CD4-positive, alpha-beta T cell treated with Interleukin-6 at 100 ng/mL for 8 hours (primary cell): Measurements from ENCODE around the gene FHIP1B.

Source experiments
- DNase-seq: peaks from one replicate; pipeline ENCODE4 v3.0.0-alpha.2; 2020; ENCODE audit warnings: mixed read lengths, low spot score

The FHIP1B gene

DNA sequence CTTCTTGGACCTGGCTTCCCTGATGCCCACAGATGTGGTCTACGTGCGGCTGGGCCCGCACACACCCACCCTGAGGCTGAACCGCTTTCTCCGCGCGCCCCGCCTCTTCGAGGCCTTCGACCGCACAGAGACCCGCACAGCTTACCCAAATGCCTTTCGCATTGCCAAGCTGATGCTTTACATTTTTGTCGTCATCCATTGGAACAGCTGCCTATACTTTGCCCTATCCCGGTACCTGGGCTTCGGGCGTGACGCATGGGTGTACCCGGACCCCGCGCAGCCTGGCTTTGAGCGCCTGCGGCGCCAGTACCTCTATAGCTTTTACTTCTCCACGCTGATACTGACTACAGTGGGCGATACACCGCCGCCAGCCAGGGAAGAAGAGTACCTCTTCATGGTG lies 5.7 kb upstream of the FHIP1B start:
- no peak for DNase-seq

DNA sequence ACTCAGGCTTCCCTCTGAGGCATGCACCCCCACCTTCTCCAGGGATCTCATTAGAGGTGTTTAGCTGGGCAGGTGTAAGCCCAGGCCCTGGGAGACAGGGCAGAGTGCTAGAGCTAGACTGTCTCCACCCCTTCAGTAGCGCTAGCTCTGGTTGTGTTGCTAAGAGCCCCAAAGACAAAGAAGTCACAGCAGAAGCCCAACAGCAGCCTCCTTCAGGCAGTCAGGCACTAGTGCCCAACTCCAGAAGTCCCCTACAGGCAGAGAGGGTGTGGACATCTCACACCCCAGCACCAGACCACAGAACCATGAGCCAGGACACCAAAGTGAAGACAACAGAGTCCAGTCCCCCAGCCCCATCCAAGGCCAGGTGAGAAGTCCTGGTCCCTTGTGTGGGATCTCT lies 4.5 kb upstream of the FHIP1B start, which contains the start of gene CNGA4:
TSS of gene CNGA4 (plus strand) at position 188 of the 400 bp plus-strand sequence. CDS start at position 306, 118 bp downstream.
- DNase-seq: no peak

DNA sequence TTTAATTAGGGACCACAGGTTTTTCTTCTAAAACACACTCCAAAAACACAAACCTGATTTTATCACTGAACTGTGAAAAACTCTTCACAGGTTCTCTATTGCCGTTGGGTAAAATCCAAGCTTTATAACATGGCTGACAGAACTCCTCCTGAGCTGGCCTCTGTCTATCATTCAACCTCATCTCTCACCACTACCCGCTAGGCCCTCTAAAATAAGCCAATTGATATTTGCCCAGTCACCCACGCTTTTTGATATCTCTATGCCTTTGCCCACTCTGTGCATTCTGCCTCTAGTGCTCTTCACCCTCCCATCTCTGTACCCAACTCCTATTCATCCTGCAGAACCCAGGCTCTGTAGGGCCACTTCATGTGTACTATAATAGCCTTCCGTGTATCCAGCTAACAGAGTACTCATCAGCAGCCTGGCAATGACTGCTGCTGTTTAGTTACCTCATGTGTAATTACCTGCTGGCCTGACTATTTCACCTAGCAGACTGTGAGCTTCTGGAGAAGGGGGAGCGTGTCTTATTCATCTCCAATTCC lies 3.4 kb upstream of the FHIP1B start:
- DNase-seq: no peak

DNA sequence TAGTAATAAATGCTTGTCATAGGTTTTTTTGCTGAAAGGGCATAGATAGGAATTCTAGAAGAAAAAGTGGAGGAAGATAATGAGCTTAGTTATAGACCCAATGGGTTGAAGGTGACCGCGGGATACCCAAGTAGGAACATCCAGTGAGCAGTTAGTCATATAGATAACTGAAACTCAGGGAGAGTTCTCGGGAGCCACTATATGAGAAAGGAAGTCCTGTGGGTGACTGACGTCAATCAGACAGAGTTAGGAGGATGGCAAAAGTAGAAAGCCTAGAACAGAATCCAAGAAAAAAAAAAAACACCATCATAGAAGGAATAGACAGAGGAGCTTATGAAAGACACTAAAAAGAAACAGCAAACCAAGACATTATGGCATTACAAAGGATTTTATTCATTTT lies 2.8 kb upstream of the FHIP1B start:
- DNase-seq: no peak

DNA sequence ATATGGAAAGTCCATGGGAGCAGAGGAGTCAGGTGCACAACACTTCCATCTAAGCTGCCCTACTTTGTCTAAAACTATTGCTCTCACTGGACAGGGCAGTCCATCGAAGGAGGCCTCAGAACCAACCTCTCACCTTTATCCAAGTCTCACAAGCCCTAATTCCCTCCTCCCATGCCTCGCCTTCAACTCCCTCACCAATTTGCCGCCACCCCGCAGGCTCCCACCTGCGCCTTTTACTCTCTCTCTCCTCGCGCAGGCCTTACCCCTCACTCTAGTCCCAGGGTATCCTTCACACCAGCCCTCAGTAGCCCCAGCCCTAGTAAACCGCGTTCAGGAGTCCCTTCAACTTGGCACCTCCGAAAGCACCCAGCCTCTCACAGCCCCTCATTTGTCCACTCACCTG lies 451 bp downstream of the FHIP1B start:
- DNase-seq: no peak

DNA sequence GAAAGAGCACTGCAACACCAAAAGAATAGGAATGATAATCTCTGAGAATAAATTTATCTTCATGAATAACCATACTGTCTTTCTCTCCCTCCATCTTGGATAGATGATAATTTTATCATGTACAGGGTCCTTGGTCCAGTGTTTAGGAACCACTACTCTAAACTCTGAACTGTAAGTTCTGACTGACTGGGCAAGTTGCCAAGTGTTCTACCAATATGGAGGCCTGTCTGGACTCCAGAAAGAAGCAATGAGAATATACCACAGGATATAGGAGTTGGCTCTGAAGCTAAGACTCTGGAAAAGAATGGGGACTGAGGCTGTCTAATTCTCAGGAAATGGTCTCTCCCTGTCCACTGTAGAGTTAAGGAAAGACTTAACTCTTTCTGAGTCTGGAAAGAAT lies 1.5 kb downstream of the FHIP1B start:
- no peak for DNase-seq

DNA sequence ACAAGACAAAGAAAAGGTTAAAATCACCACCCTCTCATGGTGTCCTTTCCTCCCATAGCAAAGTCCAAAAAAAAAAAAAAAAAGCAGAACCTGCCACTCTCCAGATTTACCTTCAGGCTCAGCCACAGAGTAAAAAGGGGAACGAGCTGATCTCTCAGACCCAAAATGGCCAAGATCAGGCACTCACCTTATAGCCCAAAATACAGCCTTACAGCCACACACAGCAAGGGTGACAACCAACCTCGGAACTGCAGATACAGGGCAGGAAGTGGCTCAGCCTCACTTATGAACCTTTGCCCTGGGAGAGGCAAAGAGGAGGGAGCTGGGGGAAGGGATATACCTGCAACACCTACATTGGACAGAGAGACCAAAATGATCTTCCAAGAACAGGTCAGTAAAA lies 4.5 kb downstream of the FHIP1B start:
- peak; percentile 19 for DNase-seq

DNA sequence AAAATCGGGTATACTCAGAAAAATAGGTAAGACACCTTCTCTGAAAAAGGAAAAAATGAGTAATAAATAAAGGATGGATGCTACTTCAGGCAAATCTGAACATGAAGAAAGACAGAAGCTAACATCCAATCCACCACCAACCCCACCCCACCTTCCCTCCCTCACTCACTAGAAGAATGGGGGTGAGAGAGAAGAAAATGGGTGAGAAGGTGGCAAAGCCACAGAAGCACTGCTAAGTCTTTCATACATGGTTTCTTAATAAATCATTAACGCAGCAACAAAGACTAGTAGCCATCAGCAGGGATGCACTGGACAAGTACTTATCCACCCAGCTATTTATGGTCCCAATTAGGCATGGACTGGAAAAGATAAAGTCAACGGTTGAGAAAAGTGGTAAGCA lies 5.9 kb downstream of the FHIP1B start:
- DNase-seq: no peak

DNA sequence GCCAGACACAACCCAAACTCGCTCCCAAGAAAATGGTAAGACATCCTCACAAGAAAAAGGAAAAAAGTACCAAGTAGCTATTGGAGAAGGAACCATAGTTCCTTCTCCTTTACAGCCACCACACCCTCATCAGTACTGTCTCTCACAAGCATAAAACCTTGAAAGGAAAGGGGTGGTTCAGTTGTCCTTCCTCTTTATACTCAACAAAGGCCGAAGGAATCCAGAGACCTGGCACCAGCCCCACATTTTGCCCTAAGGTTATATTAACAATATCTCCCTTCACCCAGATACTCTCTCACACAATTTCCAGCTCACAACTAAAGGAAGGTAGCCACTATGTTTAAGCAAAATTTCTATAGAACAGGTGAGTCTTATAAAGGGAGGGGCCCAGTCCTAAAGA lies 8.5 kb downstream of the FHIP1B start:
- DNase-seq: no peak

DNA sequence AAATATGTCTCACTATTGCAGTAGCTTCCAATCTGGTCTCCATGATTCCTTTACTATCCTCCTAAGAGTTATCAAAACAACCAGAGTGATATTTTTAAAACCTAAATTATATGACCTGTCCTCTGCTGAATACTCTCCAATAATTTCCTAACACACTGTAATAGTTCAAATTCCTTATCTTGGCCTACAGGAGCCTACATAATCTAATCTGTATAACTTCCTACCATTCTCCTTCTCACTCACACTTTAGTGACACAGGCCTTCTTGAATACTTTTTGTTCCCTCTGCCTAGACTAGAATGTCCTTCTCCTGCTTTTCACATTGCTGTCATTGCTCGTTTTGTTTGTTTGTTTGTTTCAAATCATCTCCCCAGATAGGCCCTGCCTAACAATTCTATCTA lies 9.4 kb downstream of the FHIP1B start:
- no peak for DNase-seq

DNA sequence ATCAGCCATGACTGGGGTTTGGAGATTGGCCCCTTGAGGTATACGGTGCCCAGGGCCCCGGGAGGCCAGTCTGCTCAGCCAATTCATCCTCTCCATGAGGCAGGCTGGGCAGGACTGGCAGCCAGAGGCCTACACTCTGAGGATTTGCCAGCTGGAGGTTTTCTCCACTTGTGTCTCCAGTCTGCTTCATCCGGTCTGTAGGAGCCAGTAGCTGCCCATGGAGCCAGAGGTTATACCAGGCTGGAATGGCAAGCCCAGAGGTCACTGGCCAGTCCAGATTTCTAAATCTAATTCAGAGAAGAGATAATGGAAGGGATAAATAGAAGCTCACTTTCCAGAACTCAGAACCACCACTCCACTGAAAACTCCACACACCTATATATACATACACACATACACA lies 10.0 kb downstream of the FHIP1B start:
- DNase-seq: no peak

DNA sequence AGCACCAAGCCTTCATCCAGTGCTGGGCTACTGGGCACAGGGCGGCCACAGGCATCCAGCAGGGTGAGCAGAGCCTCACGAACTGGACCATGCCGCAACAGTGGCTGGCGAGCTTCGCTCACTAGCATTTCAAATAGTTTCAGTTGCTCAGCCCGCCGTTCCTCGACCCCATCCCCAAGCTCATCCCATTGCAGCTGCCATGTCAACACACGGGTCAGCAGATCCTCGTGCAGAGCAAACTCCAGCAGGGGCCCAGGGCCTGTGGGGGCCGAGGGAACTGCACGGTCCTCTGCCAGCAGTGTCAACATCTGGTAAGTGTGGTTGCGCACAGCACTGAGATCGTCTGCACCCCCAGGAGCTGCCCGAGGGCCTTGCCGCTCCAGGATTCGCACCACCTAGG lies 10.6 kb downstream of the FHIP1B start:
- no peak for DNase-seq

DNA sequence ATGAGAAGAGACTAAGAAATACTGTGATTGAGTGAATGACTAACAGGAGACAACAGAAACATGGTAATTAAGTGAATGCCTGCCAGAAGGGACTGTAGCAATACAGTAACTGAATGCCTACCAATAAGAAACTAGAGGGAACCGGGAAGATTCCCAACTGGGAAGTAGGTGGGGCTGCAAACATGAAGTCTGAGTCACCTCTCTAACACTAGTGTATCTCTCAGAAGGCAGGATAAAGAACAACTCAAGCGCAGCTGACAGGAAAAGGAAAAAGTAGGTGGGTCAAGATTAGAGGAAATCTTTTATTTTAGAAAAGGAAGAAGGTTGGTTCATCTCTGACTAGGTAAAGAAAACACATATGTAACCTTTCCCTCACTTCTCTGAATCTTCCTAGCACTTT lies 15.1 kb downstream of the FHIP1B start:
- DNase-seq: no peak

DNA sequence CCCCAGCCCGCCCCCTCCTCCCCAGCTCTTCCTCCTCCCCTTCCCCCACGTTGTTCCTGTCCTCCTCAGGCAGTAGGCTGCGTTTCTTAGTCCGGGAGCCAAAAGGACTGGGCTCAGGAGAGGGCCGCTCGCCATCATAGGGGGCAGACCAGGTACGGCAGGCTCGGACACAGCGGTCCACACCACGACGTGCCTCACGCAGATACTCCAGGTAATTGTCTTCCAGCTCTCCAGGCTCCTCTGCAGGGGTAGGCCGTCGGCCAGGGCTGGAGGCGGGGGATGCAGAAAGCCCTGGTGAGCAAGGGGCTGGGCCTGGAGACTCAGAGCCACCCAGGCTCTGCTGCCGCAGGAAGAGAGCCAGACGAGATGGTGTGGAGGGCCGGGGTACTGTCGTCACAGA lies 16.7 kb downstream of the FHIP1B start:
- no peak for DNase-seq

DNA sequence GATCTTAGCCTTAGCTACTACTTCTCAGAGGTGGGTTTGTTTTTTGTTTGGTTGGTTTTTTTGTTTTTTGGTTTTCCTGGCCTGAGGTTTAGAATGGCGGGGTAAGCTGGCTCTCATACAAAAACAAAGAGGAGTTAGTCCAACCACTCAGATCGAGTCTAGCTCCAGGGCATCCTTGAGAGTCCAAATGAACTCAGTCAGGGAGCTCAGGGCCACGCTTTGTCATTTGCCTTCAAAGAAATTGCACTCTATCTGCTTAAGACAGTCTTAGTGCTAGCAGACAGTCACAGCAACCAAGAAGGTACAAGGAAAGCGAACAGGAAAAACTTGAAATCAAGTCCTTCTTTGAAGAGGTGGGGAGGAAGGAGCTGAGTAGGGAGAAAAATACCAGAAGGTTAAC lies 17.9 kb downstream of the FHIP1B start:
- DNase-seq: no peak

DNA sequence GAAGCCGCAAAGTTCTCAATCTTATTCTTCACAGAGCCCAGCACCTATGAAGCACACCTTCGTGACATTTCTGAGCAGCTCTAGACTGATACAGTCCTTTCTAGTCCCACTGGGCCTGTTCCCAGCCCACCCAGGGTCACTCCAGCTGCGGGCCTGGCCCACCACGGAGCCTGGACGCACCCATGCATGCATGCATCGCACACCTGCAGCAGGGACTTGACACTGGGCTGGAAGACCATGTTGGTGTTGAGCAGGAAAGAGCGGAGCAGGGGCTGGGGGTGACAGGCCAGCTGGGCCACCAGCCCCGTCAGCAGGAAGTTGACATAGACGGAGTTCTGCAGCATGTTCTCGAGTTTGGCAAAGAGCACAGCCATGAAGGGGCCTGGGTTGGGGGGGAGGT lies 19.9 kb downstream of the FHIP1B start:
- no peak for DNase-seq

DNA sequence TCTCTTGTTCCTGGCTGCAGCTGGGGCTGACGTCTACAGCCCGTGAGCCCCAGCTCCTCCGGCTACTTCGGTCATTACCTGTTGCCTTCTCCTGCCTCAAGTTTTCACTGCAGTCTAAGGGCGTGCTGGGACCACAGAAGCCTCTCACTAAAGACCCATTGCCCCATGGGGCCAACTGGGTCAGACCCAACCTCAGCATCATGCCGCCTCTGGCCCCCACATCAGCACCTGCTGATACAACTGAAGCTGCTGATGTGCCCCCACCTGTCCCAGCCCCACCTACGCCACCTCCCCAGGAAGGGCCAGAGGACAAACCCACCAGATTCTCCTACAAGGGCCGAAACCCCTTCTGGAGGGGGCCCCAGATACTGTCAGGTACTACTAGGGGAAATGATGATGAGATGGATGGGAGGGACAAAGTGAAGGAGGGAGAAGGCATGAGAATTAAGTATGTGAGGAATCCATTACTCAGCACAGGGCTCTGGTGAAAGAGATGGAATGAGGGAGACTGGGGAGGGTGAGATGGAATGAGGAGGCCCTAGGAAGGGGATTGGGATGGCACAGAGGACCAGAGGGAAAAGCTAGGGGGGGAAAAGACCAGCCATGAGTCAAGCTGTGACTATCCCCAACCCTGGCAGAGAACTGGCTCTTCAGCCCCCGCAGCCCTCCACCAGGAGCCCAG lies 24.0 kb downstream of the FHIP1B start:
- DNase-seq: no peak

DNA sequence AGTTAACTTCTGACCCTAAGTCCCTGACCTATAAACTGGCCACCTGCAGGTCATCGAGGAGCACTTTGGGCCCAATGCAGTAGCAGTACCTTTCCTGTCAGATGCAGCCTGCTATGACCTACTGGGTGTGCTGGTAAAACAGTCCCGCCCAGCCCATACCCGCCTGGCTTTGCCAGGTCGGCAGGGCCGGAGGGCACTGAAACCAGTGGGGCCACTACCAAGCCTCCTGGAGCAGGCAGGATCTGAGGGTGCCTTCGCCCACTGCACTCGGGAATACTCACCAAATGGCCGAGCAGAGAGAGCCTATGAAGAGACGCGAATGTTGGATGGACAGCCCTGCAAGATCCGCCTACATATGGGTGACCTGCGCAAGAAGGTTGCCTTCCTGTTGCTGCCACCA lies 24.6 kb downstream of the FHIP1B start:
- no peak for DNase-seq

DNA sequence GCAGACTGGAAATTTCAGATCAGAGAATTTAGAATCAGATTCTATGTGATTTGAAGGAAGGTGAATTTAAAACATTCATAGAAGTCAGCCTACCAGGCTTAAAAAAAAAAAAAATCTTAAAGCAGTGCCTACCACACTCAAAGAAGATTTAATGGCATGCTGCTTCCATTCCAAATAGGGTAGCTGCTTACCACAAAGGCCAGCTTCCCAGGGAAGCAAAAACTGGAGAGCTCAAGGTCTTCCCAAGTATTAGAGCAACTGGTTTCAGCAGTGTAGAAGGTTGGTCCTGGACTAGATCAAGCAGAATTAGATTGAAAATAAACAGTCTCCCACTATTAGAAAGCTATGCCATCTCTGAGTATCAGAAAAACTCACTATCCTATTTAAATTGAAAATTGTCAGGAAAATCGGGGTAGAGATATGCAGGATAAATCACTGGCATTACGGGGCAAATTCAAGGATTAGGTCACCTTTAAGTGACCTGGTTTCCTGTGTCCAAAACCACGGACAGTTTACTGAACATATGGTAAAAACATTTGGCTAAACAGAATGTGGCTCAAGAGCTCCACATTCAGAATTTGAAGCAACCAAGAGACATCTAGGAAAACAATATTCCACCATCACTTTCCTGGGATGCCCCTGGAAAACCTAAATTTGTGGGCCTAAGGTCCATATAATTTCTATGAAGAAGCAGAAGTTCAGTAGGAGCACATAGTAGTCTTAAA lies 27.8 kb downstream of the FHIP1B start:
- no peak for DNase-seq

DNA sequence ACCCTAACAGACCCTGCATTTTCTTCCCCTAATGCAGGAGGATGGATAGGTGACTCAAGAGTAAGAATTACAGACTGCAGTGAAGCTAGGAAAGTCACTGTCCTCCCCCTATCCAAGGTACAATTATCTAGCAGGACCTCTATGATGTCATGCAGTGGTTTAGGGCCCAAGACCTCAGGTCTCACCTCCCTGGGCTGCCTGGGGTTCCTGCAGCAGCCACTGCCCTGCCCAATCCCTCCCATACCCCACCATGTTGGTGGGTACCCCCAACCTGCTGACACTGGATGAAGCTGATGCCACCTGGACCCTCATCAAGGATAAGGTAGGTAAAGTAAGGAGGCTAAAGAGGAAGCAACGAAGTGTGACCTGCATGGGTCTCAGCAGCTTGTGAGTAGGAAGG lies 29.1 kb downstream of the FHIP1B start, which contains the start of gene C11orf42:
TSS of gene C11orf42 (plus strand) at position 192 of the 400 bp plus-strand sequence. CDS start at position 251, 59 bp downstream.
- DNase-seq: no peak

DNA sequence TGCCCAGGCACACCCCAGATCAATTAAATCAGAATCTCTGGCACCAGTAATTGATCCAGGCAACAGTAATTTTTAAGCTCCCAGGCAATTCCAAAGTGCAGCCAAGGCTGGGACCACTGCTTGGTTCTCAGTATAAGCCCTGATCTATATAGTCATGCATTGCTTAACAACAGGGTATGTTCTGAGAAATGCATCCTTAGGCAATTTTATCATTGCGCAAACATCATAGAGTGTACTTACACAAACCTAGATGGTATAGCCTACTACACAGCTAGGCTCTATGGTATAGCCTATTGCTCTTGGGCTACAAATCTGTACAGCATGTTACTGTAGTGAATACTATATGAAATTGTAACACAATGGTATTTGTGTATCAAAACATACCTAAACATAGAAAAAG lies 29.7 kb downstream of the FHIP1B start:
- no peak for DNase-seq

DNA sequence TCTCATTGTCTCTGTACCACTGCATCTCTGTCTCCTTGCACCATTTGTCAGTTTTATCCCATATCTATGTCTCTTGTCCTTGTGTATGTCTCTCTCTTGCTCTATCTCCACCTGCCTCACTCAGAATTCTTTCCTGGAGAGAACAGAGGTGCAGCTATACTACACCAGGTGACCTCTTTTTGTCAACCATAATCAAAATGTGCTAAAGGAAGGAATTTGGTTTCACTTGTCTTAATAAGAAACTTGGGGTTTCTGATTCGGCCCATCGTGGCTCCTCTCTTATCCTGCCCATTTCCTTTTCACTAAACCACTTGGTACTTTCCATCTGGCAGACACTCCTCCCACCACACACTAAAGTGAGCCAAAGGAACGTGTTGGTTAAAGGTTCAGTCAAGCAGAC lies 31.1 kb downstream of the FHIP1B start:
- no peak for DNase-seq

DNA sequence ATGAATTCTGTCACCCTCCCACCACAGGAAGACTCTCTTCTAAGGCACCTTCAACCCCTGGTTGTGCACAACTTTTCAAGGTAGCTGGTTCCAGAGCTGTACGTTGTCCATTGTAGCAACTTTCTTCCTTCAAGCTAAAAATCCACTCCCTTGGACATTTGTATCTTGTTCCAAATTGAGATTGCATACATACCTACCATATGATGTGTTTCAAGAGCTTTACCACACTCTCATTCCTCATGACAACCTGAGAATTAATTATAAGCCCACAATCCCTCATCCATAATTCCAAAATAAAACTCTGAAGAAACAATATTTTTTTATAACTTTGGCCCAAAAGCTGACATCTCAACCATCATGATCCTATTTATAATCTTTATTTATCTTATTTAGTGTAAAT lies 32.4 kb downstream of the FHIP1B start:
- no peak for DNase-seq

DNA sequence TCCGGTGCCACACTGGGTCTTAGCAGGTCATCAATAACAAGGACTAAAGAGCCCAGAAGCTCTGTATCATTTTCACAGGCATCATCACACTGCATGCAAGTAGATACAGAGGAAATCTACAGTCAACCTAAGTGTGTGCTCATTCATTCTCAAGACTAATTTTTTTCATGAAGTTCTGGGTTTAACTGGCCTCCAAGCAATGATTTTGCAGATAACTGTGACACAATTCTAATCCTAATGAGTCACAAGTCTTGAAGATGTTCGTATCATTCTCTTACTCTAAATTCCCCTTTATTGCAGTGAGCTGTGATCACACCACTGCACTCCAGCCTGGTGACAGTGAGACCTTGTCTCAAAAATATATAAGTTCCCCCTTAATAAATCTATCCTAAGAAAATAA lies 33.0 kb downstream of the FHIP1B start:
- DNase-seq: no peak
